OCI-LY1 (cell line): ENCODE measurements around the gene OR11H6.

ENCODE experiments used
- CTCF ChIP-seq: fragments of 200-600 bp; sonication (generic), shearing (Covaris generic); IDR thresholded peaks from 2 replicates; pipeline ENCODE4 v1.5.1; 2017; ENCODE audit warnings: mild to moderate bottlenecking, antibody characterized with exemption, low read length, moderate library complexity, mixed read lengths
- EZH2 ChIP-seq: fragments of 200-600 bp; sonication (generic), shearing (Covaris generic); IDR thresholded peaks from 2 replicates; pipeline ENCODE4 v1.8.0; 2017; ENCODE audit warnings: borderline replicate concordance, mixed run types, mild to moderate bottlenecking, antibody characterized with exemption, low read length, moderate library complexity, mixed read lengths

DNA sequence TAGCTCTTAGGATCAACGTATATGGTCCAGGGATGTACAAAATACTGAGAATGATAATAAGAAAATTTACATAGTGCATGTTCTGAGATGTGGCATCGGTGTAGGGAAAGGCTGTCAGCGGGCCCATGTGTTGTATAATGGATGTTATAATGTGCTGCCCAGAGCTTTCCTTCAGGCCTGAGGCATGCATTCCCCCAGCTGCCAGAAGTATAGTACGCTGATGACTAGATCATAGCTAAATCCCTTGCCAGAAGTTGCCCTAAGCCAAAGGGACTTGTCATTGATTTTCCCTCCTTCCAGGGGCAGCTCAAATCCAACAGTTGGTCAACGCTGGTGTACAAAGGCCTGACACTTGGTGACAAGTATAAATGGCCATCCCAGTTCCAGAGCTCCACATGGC, 39.3 kb upstream of the OR11H6 start:
- TF ChIP-seq CTCF (no peak), EZH2 (no peak)
